Stimulated activated CD4-positive, alpha-beta T cell treated with anti-CD3 and anti-CD28 coated beads, Interleukin-15, amount 100 ng/mL, for 1 hour (primary cell): ENCODE measurements around the gene ZNF75A.

Experiments
- DNase-seq, 2 donors: peaks; one replicate each; pipeline ENCODE4 v3.0.0-alpha.2; 2020; ENCODE audit warnings: low read depth in 1 of 2, low spot score in 1 of 2

Gene ZNF75A

DNA sequence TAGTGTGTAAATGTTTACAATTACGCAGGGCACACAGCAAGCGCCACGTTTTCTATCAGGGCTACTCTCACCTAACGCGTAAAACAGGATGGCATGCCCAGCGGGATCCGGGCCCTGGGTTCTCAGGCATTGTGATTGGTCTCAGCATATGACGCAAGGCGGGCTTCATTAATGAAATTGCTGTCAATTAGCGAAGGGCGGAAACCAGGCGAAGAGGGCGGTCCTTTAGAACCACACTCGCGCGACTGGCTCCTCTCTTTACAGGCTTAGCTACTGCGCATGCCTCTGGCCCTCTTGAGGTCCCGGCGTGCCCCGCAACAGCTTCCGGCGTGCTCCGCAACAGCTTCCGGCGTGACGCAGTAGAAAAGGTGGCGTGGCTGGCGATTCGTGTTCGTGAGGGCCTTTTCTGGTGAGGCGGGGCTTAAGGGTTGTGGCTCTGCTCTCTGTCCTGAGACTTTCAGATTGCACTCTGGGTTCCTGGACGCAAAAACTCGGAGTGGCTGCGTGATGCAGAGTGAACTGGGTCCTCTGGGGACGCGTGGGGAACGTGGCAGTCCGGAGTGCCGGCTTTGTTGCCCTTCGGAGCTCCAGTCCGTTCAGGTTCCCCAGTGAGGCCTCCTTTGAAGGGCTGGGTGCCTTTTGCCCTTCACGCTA lies 59.6 kb downstream of the ZNF75A start:
- DNase-seq: peak; percentile 63 to 67
